ENCODE results near the gene F10. TPM values are rescaled to one million over a fixed set of nuclear protein-coding genes. Genes with fewer than 3 reads are reported as not detected.

Gene F10
- total RNA-seq, 2 donors from 2014 or later: not detected

Other genes starting within 250 kb of the F10 start
- gene MCF2L, start 153.6 kb upstream of the F10 start, total RNA-seq: 10 to 100 TPM in 1 of 2 donors, 1 to 10 TPM in 1; 9.6 to 11.8 TPM
- gene F7, start 17.0 kb upstream of the F10 start, total RNA-seq: not detected
- gene PROZ, start 35.8 kb downstream of the F10 start, total RNA-seq: not detected
- gene PCID2, start 85.9 kb downstream of the F10 start, total RNA-seq: 10 to 100 TPM; 76.8 to 83.1 TPM
- gene CUL4A, start 86.8 kb downstream of the F10 start, total RNA-seq: 10 to 100 TPM; 71.4 to 82.1 TPM
- gene LAMP1, start 174.4 kb downstream of the F10 start, total RNA-seq: 10 to 100 TPM; 55.4 to 66.8 TPM
- gene GRTP1, start 241.3 kb downstream of the F10 start, total RNA-seq: 1 to 10 TPM in 1 of 2 donors, under 1 TPM in 1; 0.79 to 2.5 TPM

Data from activated T-cell treated with anti-CD3 and anti-CD28 coated beads, Interleukin-2, amount 50 U/mL, for 72 hours (primary cell).